Measurements from ENCODE around the gene CNNM4.

The CNNM4 gene

GRCh38 chr2:96853321-96853720, 92.6 kb downstream of the CNNM4 start:
- TF ChIP-seq GATA3 (IDR thresholded peaks at IDR 0.05; ENCODE audit: low read depth, low read length) (no peak), GATA2 (IDR thresholded peaks at IDR 0.05; ENCODE audit: low read depth, low read length) (no peak)

GRCh38 chr2:96856776-96857666, 96.3 kb downstream of the CNNM4 start:
- no peak for TF ChIP-seq GATA3 (IDR thresholded peaks at IDR 0.05; ENCODE audit: low read depth, low read length)
- TF ChIP-seq GATA2 (IDR thresholded peaks at IDR 0.05; ENCODE audit: low read depth, low read length) = no peak

- TF ChIP-seq GATA2 (IDR thresholded peaks at IDR 0.05; ENCODE audit: low read depth, low read length) (no peak), GATA3 (IDR thresholded peaks at IDR 0.05; ENCODE audit: low read depth, low read length) (no peak)
These were observed 97.1 kb downstream of the CNNM4 start, which contains the start of gene ANKRD39 for GRCh38 chr2:96857667-96858372. Gene ANKRD39 (minus strand): TSS chr2:96858016. CDS start chr2:96857987, 29 bp downstream.

- TF ChIP-seq GATA3 (IDR thresholded peaks at IDR 0.05; ENCODE audit: low read depth, low read length) (no peak), GATA2 (IDR thresholded peaks at IDR 0.05; ENCODE audit: low read depth, low read length) (no peak)
These were observed 98.5 kb downstream of the CNNM4 start for GRCh38 chr2:96859099-96859649.

- TF ChIP-seq GATA3 (IDR thresholded peaks at IDR 0.05; ENCODE audit: low read depth, low read length) = no peak
- TF ChIP-seq GATA2 (IDR thresholded peaks at IDR 0.05; ENCODE audit: low read depth, low read length) = no peak
These were observed 99.0 kb downstream of the CNNM4 start for GRCh38 chr2:96859681-96860064.

- TF ChIP-seq GATA2 (IDR thresholded peaks at IDR 0.05; ENCODE audit: low read depth, low read length) (no peak), GATA3 (IDR thresholded peaks at IDR 0.05; ENCODE audit: low read depth, low read length) (no peak)
These were observed 99.6 kb downstream of the CNNM4 start for GRCh38 chr2:96860065-96861029.

DNA sequence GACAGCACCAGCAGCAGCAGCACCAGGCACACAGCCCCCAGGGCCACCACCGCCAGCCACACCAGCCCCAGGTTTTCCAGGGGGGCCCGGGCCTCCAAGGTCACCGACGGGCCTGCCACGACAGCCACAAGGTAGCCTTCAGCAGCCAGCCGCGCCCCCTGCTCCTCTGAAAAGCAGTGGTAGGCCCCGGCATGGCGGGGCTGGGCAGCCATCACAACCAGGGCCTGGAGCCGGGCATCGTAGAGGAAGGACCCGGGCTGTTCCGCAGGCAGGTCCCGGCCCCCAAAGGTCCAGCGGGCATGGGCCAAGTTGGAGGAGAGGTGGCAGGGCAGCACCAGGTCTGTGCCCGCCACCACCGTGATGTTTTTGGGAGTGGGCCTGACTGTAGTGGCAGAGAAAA, 100.4 kb downstream of the CNNM4 start:
- no peak for TF ChIP-seq GATA2 (IDR thresholded peaks at IDR 0.05; ENCODE audit: low read depth, low read length)
- no peak for TF ChIP-seq GATA3 (IDR thresholded peaks at IDR 0.05; ENCODE audit: low read depth, low read length)

All from SH-SY5Y (cell line).